ENCODE measurements around the gene TAS2R13. TPM values are rescaled to one million over a fixed set of nuclear protein-coding genes. Genes with fewer than 3 reads are reported as not detected.

Gene TAS2R13
- under 1 TPM; 0.26 to 0.27 TPM for total RNA-seq
- polyA plus RNA-seq = not detected

- peak within 1 kb of the TSS in 1 of 8 donors; percentile 11 for H3K27ac Mint-ChIP-seq
- no peak for DNase-seq
- no peaks in the 10 kb centered on the region for H3K9me3 ChIP-seq (ENCODE audit: low read length)
- no peak within 1 kb of the TSS for H3K4me3 Mint-ChIP-seq
- no peaks in the 10 kb centered on the region for H3K27me3 Mint-ChIP-seq
- H3K4me3 ChIP-seq (ENCODE audit: low read length) = no peak within 1 kb of the TSS
- H3K27ac ChIP-seq (ENCODE audit: low read depth, low read length) = no peak within 1 kb of the TSS
- H3K36me3 ChIP-seq (ENCODE audit: insufficient read depth, low read length) = no peaks in the 10 kb centered on the region
- no peaks in the 10 kb centered on the region for H3K4me1 Mint-ChIP-seq
- no peaks in the 10 kb centered on the region for H3K27me3 ChIP-seq (ENCODE audit: insufficient read depth, low read length, poor library complexity, severe bottlenecking)
- ChIA-PET CTCF (no interaction called here), POLR2A (no interaction called here)
- no peaks in the 10 kb centered on the region for H3K4me1 ChIP-seq (ENCODE audit: insufficient read depth, low read length)
- peaks cover 8 to 16% (median 12%) of the 10 kb centered on the region in 5 donors for H3K9me3 Mint-ChIP-seq
- H3K36me3 Mint-ChIP-seq = peaks cover 8 to 34% (median 8%) of the 10 kb centered on the region in 3 donors
These were observed at the start of gene TAS2R13 for GRCh38 chr12:10909462-10909861. Gene TAS2R13, minus strand, starts transcription at chr12:10909562. Its CDS starts 264 bp downstream, at chr12:10909298.

- Mint-ChIP-seq H3K36me3 (peaks cover 4 to 33% (median 13%) of the 10 kb centered on the region in 3 donors), H3K27me3 (no peaks in the 10 kb centered on the region), H3K9me3 (peaks cover 0 to 21% (median 8%) of the 10 kb centered on the region in 5 donors), H3K27ac (no peak overlapping the region), H3K4me3 (no peak overlapping the region), H3K4me1 (peaks cover 48 to 55% (median 52%) of the 10 kb centered on the region in 3 donors)
- Histone ChIP-seq H3K4me1 (ENCODE audit: insufficient read depth, low read length) (peaks cover 14% of the 10 kb centered on the region), H3K9me3 (ENCODE audit: low read length) (no peaks in the 10 kb centered on the region), H3K27ac (ENCODE audit: low read depth, low read length) (no peak overlapping the region), H3K4me3 (ENCODE audit: low read length) (no peak overlapping the region), H3K27me3 (ENCODE audit: insufficient read depth, low read length, poor library complexity, severe bottlenecking) (no peaks in the 10 kb centered on the region), H3K36me3 (ENCODE audit: insufficient read depth, low read length) (no peaks in the 10 kb centered on the region)
- POLR2A ChIA-PET = no interaction called here
- DNase-seq = no peak
- CTCF ChIA-PET = no interaction called here
These were observed 48.4 kb upstream of the TAS2R13 start for GRCh38 chr12:10957741-10958140.

GRCh38 chr12:10956085-10956484, 46.7 kb upstream of the TAS2R13 start:
- Mint-ChIP-seq H3K4me3 (no peak overlapping the region), H3K27me3 (no peaks in the 10 kb centered on the region), H3K9me3 (peaks cover 0 to 22% (median 8%) of the 10 kb centered on the region in 5 donors), H3K4me1 (peaks cover 41 to 45% (median 43%) of the 10 kb centered on the region in 3 donors), H3K36me3 (peaks cover 7 to 42% (median 16%) of the 10 kb centered on the region in 3 donors), H3K27ac (no peak overlapping the region)
- ChIA-PET CTCF (no interaction called here), POLR2A (no interaction called here)
- H3K4me1 ChIP-seq (ENCODE audit: insufficient read depth, low read length) = peaks cover 12% of the 10 kb centered on the region
- DNase-seq = no peak
- no peaks in the 10 kb centered on the region for H3K36me3 ChIP-seq (ENCODE audit: insufficient read depth, low read length)
- no peak overlapping the region for H3K27ac ChIP-seq (ENCODE audit: low read depth, low read length)
- H3K27me3 ChIP-seq (ENCODE audit: insufficient read depth, low read length, poor library complexity, severe bottlenecking) = no peaks in the 10 kb centered on the region
- no peaks in the 10 kb centered on the region for H3K9me3 ChIP-seq (ENCODE audit: low read length)
- H3K4me3 ChIP-seq (ENCODE audit: low read length) = no peak overlapping the region

- no peaks in the 10 kb centered on the region for H3K4me1 ChIP-seq (ENCODE audit: insufficient read depth, low read length)
- Mint-ChIP-seq H3K36me3 (peaks cover 13 to 60% (median 17%) of the 10 kb centered on the region in 3 donors), H3K27me3 (no peaks in the 10 kb centered on the region), H3K4me1 (peaks cover 24 to 27% (median 24%) of the 10 kb centered on the region in 3 donors), H3K4me3 (no peak overlapping the region), H3K27ac (no peak overlapping the region), H3K9me3 (peaks cover 5 to 40% (median 9%) of the 10 kb centered on the region in 5 donors)
- H3K27me3 ChIP-seq (ENCODE audit: insufficient read depth, low read length, poor library complexity, severe bottlenecking) = no peaks in the 10 kb centered on the region
- ChIA-PET CTCF (no interaction called here), POLR2A (no interaction called here)
- no peak overlapping the region for H3K27ac ChIP-seq (ENCODE audit: low read depth, low read length)
- no peaks in the 10 kb centered on the region for H3K9me3 ChIP-seq (ENCODE audit: low read length)
- no peaks in the 10 kb centered on the region for H3K36me3 ChIP-seq (ENCODE audit: insufficient read depth, low read length)
- no peak overlapping the region for H3K4me3 ChIP-seq (ENCODE audit: low read length)
- no peak for DNase-seq
These were observed 43.3 kb upstream of the TAS2R13 start for GRCh38 chr12:10952645-10953044.

- Mint-ChIP-seq H3K4me3 (no peak overlapping the region), H3K27me3 (no peaks in the 10 kb centered on the region), H3K4me1 (peaks cover 0 to 5% (median 2%) of the 10 kb centered on the region in 3 donors), H3K36me3 (peaks cover 2 to 37% (median 6%) of the 10 kb centered on the region in 3 donors), H3K9me3 (peaks cover 0 to 25% (median 13%) of the 10 kb centered on the region in 5 donors), H3K27ac (peak overlapping the region in 1 of 8 donors; percentile 58)
- no peaks in the 10 kb centered on the region for H3K4me1 ChIP-seq (ENCODE audit: insufficient read depth, low read length)
- ChIA-PET POLR2A (no interaction called here), CTCF (no interaction called here)
- no peaks in the 10 kb centered on the region for H3K27me3 ChIP-seq (ENCODE audit: insufficient read depth, low read length, poor library complexity, severe bottlenecking)
- no peak for DNase-seq
- H3K9me3 ChIP-seq (ENCODE audit: low read length) = no peaks in the 10 kb centered on the region
- H3K4me3 ChIP-seq (ENCODE audit: low read length) = no peak overlapping the region
- H3K36me3 ChIP-seq (ENCODE audit: insufficient read depth, low read length) = no peaks in the 10 kb centered on the region
- H3K27ac ChIP-seq (ENCODE audit: low read depth, low read length) = no peak overlapping the region
These were observed 33.8 kb upstream of the TAS2R13 start for GRCh38 chr12:10943167-10943566.

GRCh38 chr12:10941916-10942607, 32.7 kb upstream of the TAS2R13 start:
- Mint-ChIP-seq H3K9me3 (peaks cover 0 to 15% (median 8%) of the 10 kb centered on the region in 5 donors), H3K4me3 (no peak overlapping the region), H3K27ac (peak overlapping the region in 1 of 8 donors; percentile 54), H3K27me3 (no peaks in the 10 kb centered on the region), H3K4me1 (peaks cover 0 to 5% (median 2%) of the 10 kb centered on the region in 3 donors), H3K36me3 (peaks cover 2 to 26% (median 6%) of the 10 kb centered on the region in 3 donors)
- Histone ChIP-seq H3K36me3 (ENCODE audit: insufficient read depth, low read length) (no peaks in the 10 kb centered on the region), H3K9me3 (ENCODE audit: low read length) (no peaks in the 10 kb centered on the region), H3K4me3 (ENCODE audit: low read length) (no peak overlapping the region), H3K4me1 (ENCODE audit: insufficient read depth, low read length) (no peaks in the 10 kb centered on the region), H3K27ac (ENCODE audit: low read depth, low read length) (no peak overlapping the region), H3K27me3 (ENCODE audit: insufficient read depth, low read length, poor library complexity, severe bottlenecking) (no peaks in the 10 kb centered on the region)
- POLR2A ChIA-PET = no interaction called here
- DNase-seq = no peak
- CTCF ChIA-PET = no interaction called here

- no peaks in the 10 kb centered on the region for H3K36me3 ChIP-seq (ENCODE audit: insufficient read depth, low read length)
- peaks cover 2 to 19% (median 6%) of the 10 kb centered on the region in 3 donors for H3K36me3 Mint-ChIP-seq
- no peak overlapping the region for H3K27ac ChIP-seq (ENCODE audit: low read depth, low read length)
- H3K27me3 Mint-ChIP-seq = no peaks in the 10 kb centered on the region
- H3K9me3 Mint-ChIP-seq = peaks cover 0 to 8% (median 1%) of the 10 kb centered on the region in 5 donors
- no peak for DNase-seq
- H3K4me1 Mint-ChIP-seq = peaks cover 0 to 5% (median 2%) of the 10 kb centered on the region in 3 donors
- no peak overlapping the region for H3K4me3 Mint-ChIP-seq
- CTCF ChIA-PET = no interaction called here
- no peaks in the 10 kb centered on the region for H3K9me3 ChIP-seq (ENCODE audit: low read length)
- H3K4me3 ChIP-seq (ENCODE audit: low read length) = no peak overlapping the region
- H3K27me3 ChIP-seq (ENCODE audit: insufficient read depth, low read length, poor library complexity, severe bottlenecking) = no peaks in the 10 kb centered on the region
- H3K4me1 ChIP-seq (ENCODE audit: insufficient read depth, low read length) = no peaks in the 10 kb centered on the region
- POLR2A ChIA-PET = no interaction called here
- H3K27ac Mint-ChIP-seq = no peak overlapping the region
These were observed 32.0 kb upstream of the TAS2R13 start for GRCh38 chr12:10941369-10941768.

- Mint-ChIP-seq H3K27ac (no peak overlapping the region), H3K9me3 (peaks cover 0 to 4% (median 0%) of the 10 kb centered on the region in 5 donors), H3K36me3 (peaks cover 2 to 11% (median 6%) of the 10 kb centered on the region in 3 donors), H3K27me3 (no peaks in the 10 kb centered on the region), H3K4me3 (no peak overlapping the region), H3K4me1 (peaks cover 0 to 5% (median 2%) of the 10 kb centered on the region in 3 donors)
- no peak for DNase-seq
- Histone ChIP-seq H3K36me3 (ENCODE audit: insufficient read depth, low read length) (no peaks in the 10 kb centered on the region), H3K27ac (ENCODE audit: low read depth, low read length) (no peak overlapping the region), H3K4me1 (ENCODE audit: insufficient read depth, low read length) (no peaks in the 10 kb centered on the region), H3K27me3 (ENCODE audit: insufficient read depth, low read length, poor library complexity, severe bottlenecking) (no peaks in the 10 kb centered on the region), H3K4me3 (ENCODE audit: low read length) (no peak overlapping the region), H3K9me3 (ENCODE audit: low read length) (no peaks in the 10 kb centered on the region)
- CTCF ChIA-PET = no interaction called here
- POLR2A ChIA-PET = no interaction called here
These were observed 31.0 kb upstream of the TAS2R13 start for GRCh38 chr12:10940389-10940788.

Measured in CD8-positive, alpha-beta memory T cell (primary cell).